Amniotic stem cell (primary cell): ENCODE data around the gene MRM3.
"Not testable (repeated sequence)": the region's sequence is repeated elsewhere in the genome, so short reads cannot be mapped to it uniquely, and the experiment has no call there.

Experiments used
- DNase-seq: peaks from one replicate; lab custom pipeline; 2025; lab: John Stamatoyannopoulos, UW

Gene MRM3

GRCh38 chr17:755319-755961, 26.7 kb upstream of the MRM3 start:
- not testable (repeated sequence) for DNase-seq

GRCh38 chr17:756010-756567, 26.1 kb upstream of the MRM3 start:
- not testable (repeated sequence) for DNase-seq

- DNase-seq, result no peak
These were observed 22.2 kb upstream of the MRM3 start for GRCh38 chr17:759964-760363.

GRCh38 chr17:760371-760770, 21.8 kb upstream of the MRM3 start:
- no peak for DNase-seq

- DNase-seq, result no peak
These were observed 15.1 kb upstream of the MRM3 start for GRCh38 chr17:767076-767475.

GRCh38 chr17:773016-773415, 9.1 kb upstream of the MRM3 start:
- no peak for DNase-seq

GRCh38 chr17:773467-774312, 8.5 kb upstream of the MRM3 start:
- no peak for DNase-seq

- no peak for DNase-seq
These were observed 7.9 kb upstream of the MRM3 start for GRCh38 chr17:774313-774584.

- DNase-seq, result no peak
These were observed 4.1 kb upstream of the MRM3 start for GRCh38 chr17:778096-778495.

GRCh38 chr17:784143-784542, 2.0 kb downstream of the MRM3 start:
- no peak for DNase-seq

GRCh38 chr17:785901-786300, 3.7 kb downstream of the MRM3 start:
- not testable (repeated sequence) for DNase-seq

- no peak for DNase-seq
These were observed 5.6 kb downstream of the MRM3 start for GRCh38 chr17:787641-788221.

- DNase-seq, result no peak
These were observed 6.4 kb downstream of the MRM3 start for GRCh38 chr17:788551-788950.

GRCh38 chr17:789160-789840, 7.1 kb downstream of the MRM3 start:
- DNase-seq, result no peak

- not testable (repeated sequence) for DNase-seq
These were observed 8.0 kb downstream of the MRM3 start for GRCh38 chr17:789931-790873.

- DNase-seq, result not testable (repeated sequence)
These were observed 8.7 kb downstream of the MRM3 start for GRCh38 chr17:790874-791247.

- no peak for DNase-seq
These were observed 9.7 kb downstream of the MRM3 start for GRCh38 chr17:791829-792228.

- DNase-seq, result no peak
These were observed 10.1 kb downstream of the MRM3 start for GRCh38 chr17:792277-792676.

- peak; percentile 40 for DNase-seq
These were observed 12.7 kb downstream of the MRM3 start for GRCh38 chr17:794876-795275.

- DNase-seq, result no peak
These were observed 13.1 kb downstream of the MRM3 start for GRCh38 chr17:795276-795675.

- no peak for DNase-seq
These were observed 13.6 kb downstream of the MRM3 start for GRCh38 chr17:795721-796120.
